Motor neuron (in vitro differentiated cells): Measurements from ENCODE around the gene LHPP. TPM values are rescaled to one million over a fixed set of nuclear protein-coding genes. Genes with fewer than 3 reads are reported as not detected.
A peak's percentile ranks its signal among the peaks of the same experiment; 100 is the strongest.

Source experiments
- ATAC-seq, 8 experiments: fragments of 200-7000 bp; cut with Tn5 transposase; replicated peaks in 6 of 8; 2 replicates each; pipeline ENCODE4 v1.8.0; 2021; ENCODE audit warnings: mild to moderate bottlenecking in 8 of 8, moderate library complexity in 8 of 8
- H3K27ac ChIP-seq, 2 donors: fragments of 250-450 bp; sonication (Bioruptor Pico); 2 replicates each; pipeline ENCODE4 v1.9.0; 2021; ENCODE audit warnings: antibody characterized with exemption in 2 of 2, mild to moderate bottlenecking in 2 of 2, moderate library complexity in 1 of 2
- H3K4me1 ChIP-seq, 2 donors: fragments of 250-450 bp; sonication (Bioruptor Pico); replicated peaks in 1 of 2; 2 replicates each; pipeline ENCODE4 v1.6.1; 2021; ENCODE audit warnings: antibody characterized with exemption in 2 of 2, mild to moderate bottlenecking in 2 of 2, moderate library complexity in 1 of 2
- H3K4me3 ChIP-seq, 5 donors: fragments of 250-450 bp; sonication (Bioruptor Pico); 2 replicates each; pipeline ENCODE4 v1.9.0; 2021; ENCODE audit warnings: antibody characterized with exemption in 5 of 5, mild to moderate bottlenecking in 5 of 5, moderate library complexity in 4 of 5
- WGBS, 10 experiments: fragments of 450-650 bp; shearing (Covaris generic); methylation state at CpG; one replicate each; pipeline ENCODE4 v1.0.0; 2022; 5-methylcytosine and 5-hydroxymethylcytosine counted together
- in situ Hi-C, 9 experiments: fragments of 400-800 bp; cut with MboI; loops; one replicate each; pipeline ENCODE4 v1.15.0; 2021; ENCODE audit warnings: low sequenced_read_pairs in 9 of 9, low pct_unique_long_range_greater_than_20kb in 2 of 9; ENCODE audit not compliant: unreplicated experiment in 9 of 9
- total RNA-seq, 8 experiments: library from RNA; unstranded; fragments of 300-600 nt; gene quantifications; 2 replicates each; pipeline versions ENCODE4 v1.2.3 to v1.2.4, GENCODE V29; 2022

LHPP gene, protein sequence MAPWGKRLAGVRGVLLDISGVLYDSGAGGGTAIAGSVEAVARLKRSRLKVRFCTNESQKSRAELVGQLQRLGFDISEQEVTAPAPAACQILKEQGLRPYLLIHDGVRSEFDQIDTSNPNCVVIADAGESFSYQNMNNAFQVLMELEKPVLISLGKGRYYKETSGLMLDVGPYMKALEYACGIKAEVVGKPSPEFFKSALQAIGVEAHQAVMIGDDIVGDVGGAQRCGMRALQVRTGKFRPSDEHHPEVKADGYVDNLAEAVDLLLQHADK
- total RNA-seq: 10 to 100 TPM in 1 of 8 experiments, 1 to 10 TPM in 7; 3.4 to 14.5 (median 8.6) TPM

DNA sequence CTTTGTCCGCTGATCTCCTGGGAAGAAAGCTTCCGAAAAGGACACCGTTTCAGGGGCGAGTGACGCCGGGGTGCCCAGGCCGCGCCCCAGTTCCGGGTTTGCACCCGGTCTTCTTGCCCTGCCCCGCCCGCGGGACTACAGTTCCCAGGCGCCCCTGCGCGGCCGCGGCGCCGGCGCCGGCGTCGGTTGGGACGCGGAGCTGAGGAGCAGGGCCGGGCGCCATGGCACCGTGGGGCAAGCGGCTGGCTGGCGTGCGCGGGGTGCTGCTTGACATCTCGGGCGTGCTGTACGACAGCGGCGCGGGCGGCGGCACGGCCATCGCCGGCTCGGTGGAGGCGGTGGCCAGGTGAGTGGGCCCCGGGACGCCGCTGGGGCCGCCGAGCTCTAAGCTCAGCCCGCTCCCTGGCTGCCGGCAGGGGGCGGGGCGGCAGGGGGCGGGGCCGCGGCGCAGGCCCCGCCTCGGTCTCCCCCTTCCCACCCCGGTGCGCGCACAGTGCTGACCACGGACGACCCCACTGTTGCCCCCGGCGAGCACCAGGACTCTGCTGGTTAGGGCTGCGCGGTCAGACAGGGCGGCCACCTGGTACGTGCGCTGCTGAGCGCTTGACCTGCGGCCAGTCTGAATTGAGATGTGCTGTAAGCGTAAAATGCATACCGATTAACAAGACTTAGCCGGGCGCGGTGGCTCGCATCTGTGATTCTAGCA is at the start of gene LHPP:
Gene LHPP, plus strand, starts transcription at position 182 of the 706 bp plus-strand sequence. Its CDS starts 40 bp downstream, at position 222.
- peak within 1 kb of the TSS; percentile 70 to 93 (median 86) for H3K4me3 ChIP-seq
- in situ Hi-C loops: no loop called here
- ATAC-seq: peak; percentile 95 to 98 (median 97)
- WGBS, 10 experiments: 0 to 7% (median 0%) methylated on average over 1 to 6 of the region's 81 CpGs; no CpG with 5 or more reads in 5 of the 10 experiments
- peak within 1 kb of the TSS; percentile 91 to 93 for H3K27ac ChIP-seq
- peaks cover 0 to 6% of the 10 kb centered on the region in 2 donors for H3K4me1 ChIP-seq

DNA sequence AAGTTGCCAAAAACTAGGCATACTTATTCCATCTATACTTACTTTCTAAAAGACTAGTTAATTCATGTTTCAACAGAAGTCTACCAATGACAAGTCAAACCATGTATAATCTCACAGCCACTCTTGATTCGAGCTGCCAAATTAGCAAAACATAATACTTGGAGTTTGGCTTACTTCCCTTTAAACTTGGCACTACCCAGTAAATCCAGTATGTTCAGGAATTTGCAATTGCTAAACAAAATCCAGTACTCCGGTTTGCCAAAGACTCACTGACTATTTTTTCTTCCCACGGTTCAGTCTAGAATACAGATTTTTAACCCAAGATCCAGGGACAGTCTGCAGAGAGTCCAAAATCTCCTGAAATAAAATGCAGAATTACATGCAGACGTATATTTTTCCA is 47.5 kb upstream of the LHPP start:
- no peak overlapping the region for H3K27ac ChIP-seq
- H3K4me3 ChIP-seq: no peak overlapping the region
- in situ Hi-C loops: no loop called here
- peaks cover 4 to 15% of the 10 kb centered on the region in 2 donors for H3K4me1 ChIP-seq
- ATAC-seq: no peak
- 7 to 100% (median 78%) methylated on average over 1 to 4 of the region's 4 CpGs for WGBS, 10 experiments

DNA sequence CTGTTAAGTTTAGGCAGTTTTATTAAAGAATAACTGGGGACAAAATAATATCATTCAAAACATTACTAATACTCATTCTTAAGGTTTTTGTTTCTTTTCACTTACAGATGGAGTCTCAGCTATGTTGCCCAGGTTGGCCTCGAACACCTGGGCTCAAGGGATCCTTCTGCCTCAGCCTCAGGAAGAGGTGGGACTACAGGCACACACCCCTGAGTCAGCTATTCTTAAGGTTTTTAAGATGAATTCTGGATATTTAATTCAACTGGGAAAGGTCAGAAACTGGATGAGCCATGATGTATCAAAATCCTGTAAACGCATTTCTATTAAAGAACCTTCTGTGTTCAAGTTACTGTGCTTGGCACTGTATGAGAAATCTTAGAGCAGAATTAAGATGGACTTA is 46.4 kb upstream of the LHPP start:
- Histone ChIP-seq H3K27ac (no peak overlapping the region), H3K4me3 (no peak overlapping the region), H3K4me1 (peaks cover 4 to 18% of the 10 kb centered on the region in 2 donors)
- no peak for ATAC-seq
- in situ Hi-C loops: no loop called here
- 50 to 100% (median 100%) methylated on average over 1 to 2 of the region's 2 CpGs; no CpG with 5 or more reads in 1 of the 10 experiments for WGBS, 10 experiments

DNA sequence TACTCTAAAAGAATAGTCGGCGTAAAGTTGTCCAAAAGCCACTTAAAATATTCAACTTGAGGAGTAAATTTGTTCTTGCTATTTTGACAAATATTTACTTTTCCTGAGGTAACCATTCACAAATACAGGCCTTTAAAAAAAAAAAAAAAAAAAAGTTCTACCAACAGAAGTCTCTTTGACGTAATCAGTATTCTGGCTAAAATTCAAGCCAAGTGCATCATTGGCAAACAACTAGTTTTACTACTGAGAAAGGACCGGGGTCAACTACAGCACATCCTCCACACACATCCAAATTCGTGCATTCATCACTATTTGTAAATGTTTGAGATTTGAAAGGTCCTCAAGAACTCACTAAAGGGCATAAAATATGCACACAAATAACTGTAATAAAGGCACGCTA is 44.9 kb upstream of the LHPP start:
- WGBS, 10 experiments: 42 to 96% (median 67%) methylated on average over 1 to 6 of the region's 6 CpGs
- in situ Hi-C loops: no loop called here
- H3K4me1 ChIP-seq: peaks cover 4 to 18% of the 10 kb centered on the region in 2 donors
- no peak overlapping the region for H3K4me3 ChIP-seq
- ATAC-seq: no peak
- no peak overlapping the region for H3K27ac ChIP-seq

DNA sequence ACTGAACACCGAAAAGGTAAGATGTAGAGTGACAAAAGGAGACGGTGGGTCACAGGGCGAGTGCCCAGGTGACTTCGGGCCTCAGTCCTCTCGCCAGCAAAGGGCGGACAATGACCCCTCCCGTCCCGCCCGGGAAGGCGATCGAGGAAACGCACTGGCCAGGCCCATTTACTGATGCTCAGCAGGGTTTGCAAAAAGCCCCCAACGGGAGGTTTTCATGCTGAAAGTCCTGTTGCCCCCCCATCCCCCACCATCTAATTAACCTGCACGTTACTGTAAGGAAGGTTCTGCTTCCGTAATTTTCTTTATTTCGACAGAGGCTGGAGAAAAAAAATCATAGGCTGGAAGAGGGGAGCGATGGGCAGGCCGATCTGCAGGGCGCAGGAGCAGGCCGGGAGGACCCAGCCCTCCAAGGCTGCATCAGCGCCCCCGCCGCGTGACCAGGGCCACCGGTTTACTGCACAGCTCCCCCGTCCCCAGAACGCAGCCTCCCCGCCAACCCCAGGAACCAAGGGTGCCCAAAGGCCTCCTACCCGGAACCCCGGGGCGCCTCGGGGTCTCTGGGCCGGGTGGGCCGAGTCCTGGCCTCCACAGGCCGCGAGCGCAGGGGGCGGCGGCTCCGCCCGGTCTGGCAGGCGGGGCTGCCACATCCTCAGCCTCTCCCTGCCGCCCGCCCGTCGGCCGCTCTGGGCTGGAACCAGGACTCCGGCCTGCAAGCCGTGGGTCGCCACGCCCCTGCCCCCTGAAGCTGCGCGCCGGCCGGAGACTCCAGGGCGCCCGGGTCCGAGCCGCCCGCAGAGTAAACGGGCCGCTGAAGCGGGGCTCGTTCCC is 43.5 kb upstream of the LHPP start:
- in situ Hi-C loops: no loop called here
- 0 to 13% (median 0%) methylated on average over 1 to 11 of the region's 64 CpGs; no CpG with 5 or more reads in 3 of the 10 experiments for WGBS, 10 experiments
- Histone ChIP-seq H3K4me3 (peak overlapping the region; percentile 61 to 94 (median 79)), H3K4me1 (peaks cover 4 to 18% of the 10 kb centered on the region in 2 donors), H3K27ac (peak overlapping the region; percentile 66 to 88)
- ATAC-seq: peak; percentile 61 to 74 (median 66)

DNA sequence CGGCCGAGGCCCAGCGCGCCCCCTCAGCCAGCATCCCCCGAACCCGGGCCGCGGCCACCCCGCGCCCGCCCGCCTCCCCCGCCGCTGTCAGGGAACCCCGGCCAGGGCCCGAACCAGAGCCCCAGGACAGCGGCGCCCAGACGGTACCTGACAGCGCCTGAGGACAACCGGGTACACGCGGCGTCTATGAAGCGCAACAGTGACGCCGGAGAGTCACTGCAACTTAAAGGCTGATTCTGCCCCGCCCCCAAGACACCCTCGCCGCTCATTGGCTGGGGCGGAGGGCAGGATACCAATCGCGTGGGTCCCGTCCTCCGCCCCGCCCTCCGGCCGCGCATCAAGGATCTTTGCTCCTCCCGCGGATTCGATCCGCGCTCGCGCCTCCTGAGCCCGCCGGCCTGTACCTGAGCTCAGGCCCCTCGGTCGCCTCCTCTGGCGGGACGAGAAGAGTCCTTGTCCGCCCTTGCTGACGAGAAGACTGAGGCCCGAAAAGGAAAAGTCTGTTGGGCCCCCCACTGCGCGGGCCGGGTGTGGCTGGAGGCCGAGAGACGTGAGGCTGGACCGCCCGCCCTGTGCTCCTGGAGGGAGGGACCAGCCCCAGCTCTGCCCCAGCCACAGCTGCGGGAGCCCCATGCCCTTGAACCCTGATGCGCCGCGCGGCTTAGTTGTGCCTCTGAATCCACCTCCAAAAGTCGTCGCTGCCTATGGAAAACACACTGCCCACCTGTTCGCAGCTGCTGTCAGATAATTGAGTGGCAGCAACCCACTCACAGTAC is 42.7 kb upstream of the LHPP start, which contains the start of gene OAT:
Gene OAT, minus strand, starts transcription at position 198 of the 776 bp plus-strand sequence. CDS start 6,752 bp downstream, outside the sequence.
- in situ Hi-C loops: no loop called here
- peak; percentile 87 to 93 (median 89) for ATAC-seq
- Histone ChIP-seq H3K4me3 (peak within 1 kb of the TSS; percentile 61 to 94 (median 79)), H3K4me1 (peaks cover 4 to 18% of the 10 kb centered on the region in 2 donors), H3K27ac (peak within 1 kb of the TSS; percentile 66 to 88)
- WGBS, 10 experiments: 0 to 80% (median 31%) methylated on average over 1 to 7 of the region's 70 CpGs; no CpG with 5 or more reads in 4 of the 10 experiments

DNA sequence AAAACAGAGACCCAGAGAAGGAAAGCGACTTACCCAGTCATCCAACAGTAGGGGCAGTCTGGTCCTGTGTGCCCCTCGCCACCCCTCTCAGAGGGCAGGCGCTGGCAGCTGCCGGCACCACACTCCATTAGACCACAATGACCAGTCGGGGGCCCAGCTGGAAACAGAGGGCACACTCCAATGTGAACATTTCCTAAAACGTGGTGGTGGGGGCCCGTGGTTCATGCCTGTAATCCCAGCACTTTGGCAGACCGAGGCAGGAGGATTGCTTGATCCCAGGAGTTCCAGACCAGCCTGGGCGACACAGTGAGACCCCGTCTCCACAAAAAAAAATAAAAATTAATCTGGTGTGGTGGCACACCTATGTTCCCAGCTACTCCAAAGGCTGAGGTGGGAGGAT is 42.0 kb upstream of the LHPP start:
- 60 to 100% (median 83%) methylated on average over 1 to 2 of the region's 10 CpGs; no CpG with 5 or more reads in 5 of the 10 experiments for WGBS, 10 experiments
- no peak overlapping the region for H3K4me3 ChIP-seq
- peaks cover 4 to 18% of the 10 kb centered on the region in 2 donors for H3K4me1 ChIP-seq
- H3K27ac ChIP-seq: no peak overlapping the region
- ATAC-seq: no peak
- in situ Hi-C loops: no loop called here

DNA sequence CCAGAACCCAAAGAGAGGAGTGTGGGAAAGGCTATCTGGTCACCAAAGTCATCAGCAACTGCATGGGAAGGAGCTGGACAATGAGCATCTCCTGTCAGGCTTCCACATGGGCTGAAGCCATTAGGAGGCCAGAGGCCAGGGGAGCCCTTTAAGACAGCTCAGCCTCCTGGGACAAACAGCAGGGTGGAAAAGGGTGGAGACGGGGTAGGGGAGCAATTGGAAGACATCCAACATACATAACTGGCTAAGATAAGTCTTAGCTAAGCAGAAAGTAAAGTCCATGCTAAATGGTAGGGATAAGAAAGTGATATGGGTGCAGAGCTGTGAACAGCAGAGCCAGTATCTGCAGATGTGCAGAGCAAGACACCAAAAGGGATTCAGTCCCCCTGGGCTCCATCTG is 41.4 kb upstream of the LHPP start:
- no peak for ATAC-seq
- H3K4me3 ChIP-seq: no peak overlapping the region
- 0 to 67% (median 50%) methylated on average over 1 of the region's 1 CpG; no CpG with 5 or more reads in 7 of the 10 experiments for WGBS, 10 experiments
- in situ Hi-C loops: no loop called here
- no peak overlapping the region for H3K27ac ChIP-seq
- peaks cover 4 to 18% of the 10 kb centered on the region in 2 donors for H3K4me1 ChIP-seq

DNA sequence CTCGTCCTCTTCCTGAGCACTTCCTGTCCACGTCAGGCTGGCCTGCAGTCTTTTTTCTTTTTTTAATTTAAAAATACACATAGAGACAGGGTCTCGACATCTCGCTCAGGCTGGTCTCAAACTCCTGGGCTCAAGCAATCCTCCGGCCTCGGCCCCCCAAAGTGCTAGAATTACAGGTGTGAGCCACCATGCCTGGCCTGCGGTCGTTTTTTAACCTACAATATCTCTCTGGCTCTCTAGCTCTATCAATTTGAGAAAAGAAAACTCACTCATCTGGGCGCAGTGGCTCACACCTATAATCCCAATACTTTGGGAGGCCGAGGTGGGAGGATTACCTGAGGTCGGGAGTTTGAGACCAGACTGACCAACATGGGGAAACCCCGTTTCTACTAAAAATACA is 38.9 kb upstream of the LHPP start:
- WGBS, 10 experiments: 48 to 100% (median 69%) methylated on average over 1 to 9 of the region's 12 CpGs; no CpG with 5 or more reads in 4 of the 10 experiments
- Histone ChIP-seq H3K4me1 (peaks cover 0 to 3% of the 10 kb centered on the region in 2 donors), H3K4me3 (no peak overlapping the region), H3K27ac (no peak overlapping the region)
- in situ Hi-C loops: no loop called here
- no peak for ATAC-seq

DNA sequence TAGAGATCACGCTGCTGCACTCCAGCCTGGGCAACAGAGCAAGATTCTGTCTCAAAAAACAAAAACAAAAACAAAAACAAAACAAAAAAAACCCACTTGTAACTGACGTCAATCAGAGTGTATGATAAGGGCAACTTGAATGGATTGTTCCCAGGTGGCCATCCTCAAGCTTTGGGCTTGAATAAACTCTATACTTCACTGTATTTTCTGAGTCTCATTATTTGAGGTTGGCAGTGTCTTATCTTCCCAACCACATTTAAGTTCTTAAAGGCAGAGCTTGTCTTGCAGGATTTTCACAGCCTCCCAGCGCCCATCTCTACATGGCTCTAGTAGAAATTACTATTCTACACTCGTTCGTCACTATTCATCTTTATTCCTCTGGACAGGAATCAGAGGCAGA is 37.8 kb upstream of the LHPP start:
- in situ Hi-C loops: no loop called here
- Histone ChIP-seq H3K4me3 (no peak overlapping the region), H3K4me1 (peaks cover 0 to 3% of the 10 kb centered on the region in 2 donors), H3K27ac (no peak overlapping the region)
- WGBS, 10 experiments: 18 to 93% (median 65%) methylated on average over 1 to 5 of the region's 5 CpGs; no CpG with 5 or more reads in 1 of the 10 experiments
- ATAC-seq: no peak

DNA sequence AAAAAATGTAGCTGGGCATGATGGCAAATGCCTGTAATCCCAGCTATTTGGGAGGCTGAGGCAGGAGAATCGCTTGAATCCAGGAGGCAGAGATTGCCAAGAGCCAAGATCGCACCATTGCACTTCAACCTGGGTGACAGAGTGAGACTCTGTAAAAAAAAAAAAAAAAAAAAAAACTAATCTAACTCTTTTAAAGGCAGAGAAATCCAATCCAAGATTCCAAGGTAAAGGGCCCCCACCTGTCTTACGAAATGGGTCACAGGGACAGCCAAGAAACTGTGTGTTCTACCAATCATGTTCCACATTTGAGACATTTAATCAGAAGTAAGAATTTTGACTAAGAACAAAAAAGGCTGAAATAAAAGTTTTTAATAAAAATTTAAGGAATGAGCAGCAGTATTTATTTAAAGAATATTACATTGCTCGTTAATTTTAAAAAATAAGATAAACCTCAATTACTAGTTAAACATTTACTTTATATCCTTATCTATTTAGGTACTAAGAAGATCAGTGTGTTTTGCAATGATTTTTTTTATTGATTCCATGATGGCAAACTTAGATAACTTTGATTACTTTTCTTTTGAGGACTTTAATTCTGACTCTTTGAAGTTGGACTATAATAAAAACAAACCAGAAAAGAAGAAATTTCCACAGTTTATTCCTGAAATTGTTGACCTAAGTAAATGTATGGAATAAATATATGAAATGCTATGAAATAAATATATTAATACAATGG is 36.2 kb upstream of the LHPP start:
- H3K4me3 ChIP-seq: no peak overlapping the region
- no peaks in the 10 kb centered on the region for H3K4me1 ChIP-seq
- 38 to 100% (median 83%) methylated on average over 2 to 4 of the region's 4 CpGs for WGBS, 10 experiments
- H3K27ac ChIP-seq: no peak overlapping the region
- in situ Hi-C loops: no loop called here
- no peak for ATAC-seq
